GM18511 (cell line): ENCODE measurements around the gene PSMD13.

Experiments
- ATAC-seq: cut with Tn5 transposase; IDR thresholded peaks from one replicate; pipeline ENCODE4 v1.9.1; 2021; ENCODE audit warnings: mild to moderate bottlenecking, moderate library complexity; ENCODE audit not compliant: unreplicated experiment

PSMD13 gene

GRCh38 chr11:203945-204586 is 32.7 kb upstream of the PSMD13 start:
- ATAC-seq, result no peak

DNA sequence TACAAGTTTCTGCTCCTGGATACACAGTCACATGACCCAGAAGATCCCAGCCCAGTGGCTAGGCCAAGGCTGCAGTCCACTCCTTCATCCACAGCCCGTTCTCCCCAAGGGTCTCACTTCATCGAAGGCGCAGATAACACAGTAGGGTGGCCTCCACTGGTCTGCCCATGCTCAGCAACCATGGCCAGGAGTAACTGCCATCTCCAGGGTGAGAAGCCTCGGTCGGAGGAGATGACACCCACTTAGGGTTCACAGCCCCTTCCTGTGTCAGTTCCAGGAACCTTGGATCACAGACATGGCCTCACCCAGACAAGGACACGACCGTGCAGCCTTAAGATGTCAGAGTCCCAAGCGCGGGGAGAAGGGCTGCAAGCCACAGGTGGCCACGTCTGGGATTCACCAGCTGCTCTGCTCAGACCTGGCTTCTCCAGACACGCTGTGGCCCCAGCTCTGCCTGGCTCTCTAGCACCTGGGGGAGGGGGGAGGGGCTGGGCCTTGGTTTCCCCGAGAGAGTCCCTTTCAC is 32.1 kb upstream of the PSMD13 start:
- ATAC-seq, result no peak

GRCh38 chr11:205221-206001 is 31.4 kb upstream of the PSMD13 start:
- no peak for ATAC-seq

GRCh38 chr11:206002-206384 is 30.8 kb upstream of the PSMD13 start:
- ATAC-seq, result no peak

- ATAC-seq, result no peak
Observed at GRCh38 chr11:206526-207207, 30.1 kb upstream of the PSMD13 start.

GRCh38 chr11:207208-207862 is 29.4 kb upstream of the PSMD13 start, which contains the start of the genes BET1L and RIC8A:
Gene BET1L (minus strand): TSS chr11:207399. CDS start chr11:207321, 78 bp downstream.
Gene RIC8A (plus strand): TSS chr11:207708. CDS start chr11:208855, 1,147 bp downstream.
- ATAC-seq, result peak; percentile 80

DNA sequence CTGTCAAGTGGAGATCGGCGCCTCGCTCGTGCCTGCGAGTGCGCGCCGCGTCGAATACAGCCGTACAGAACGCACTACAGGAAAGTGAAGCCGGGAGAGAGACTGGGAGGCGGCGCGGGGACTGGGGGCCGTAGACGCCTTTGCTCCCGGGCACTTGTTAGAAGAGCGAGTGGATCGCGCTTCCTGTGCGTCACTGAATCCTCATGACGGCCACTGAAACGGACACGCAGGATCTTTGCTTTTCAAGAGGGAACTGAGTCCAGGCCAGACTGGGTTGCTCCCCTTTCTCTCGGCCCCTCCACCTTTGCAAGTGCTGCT is 29.0 kb upstream of the PSMD13 start:
- peak; percentile 13 for ATAC-seq

GRCh38 chr11:208181-208916 is 28.4 kb upstream of the PSMD13 start:
- ATAC-seq, result peak; percentile 43

DNA sequence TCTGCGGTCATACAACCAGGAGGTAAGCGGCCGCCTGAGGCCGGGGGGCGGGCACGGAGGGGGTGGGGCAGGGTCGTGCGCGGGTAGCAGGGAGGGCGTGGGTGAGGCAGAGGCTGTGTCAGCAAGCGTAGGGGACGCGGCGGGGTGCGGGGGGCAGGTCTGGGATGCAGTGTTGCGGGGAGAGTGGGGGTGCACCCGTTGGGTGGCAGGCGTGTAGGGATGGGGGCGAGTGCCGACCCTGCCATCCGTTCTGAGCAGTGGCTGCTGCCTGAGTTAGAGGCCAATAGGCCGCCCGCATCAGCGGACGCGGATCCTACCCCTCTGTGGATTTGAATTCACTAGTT is 27.9 kb upstream of the PSMD13 start:
- no peak for ATAC-seq

- no peak for ATAC-seq
Observed at GRCh38 chr11:209275-210121, 27.3 kb upstream of the PSMD13 start.

DNA sequence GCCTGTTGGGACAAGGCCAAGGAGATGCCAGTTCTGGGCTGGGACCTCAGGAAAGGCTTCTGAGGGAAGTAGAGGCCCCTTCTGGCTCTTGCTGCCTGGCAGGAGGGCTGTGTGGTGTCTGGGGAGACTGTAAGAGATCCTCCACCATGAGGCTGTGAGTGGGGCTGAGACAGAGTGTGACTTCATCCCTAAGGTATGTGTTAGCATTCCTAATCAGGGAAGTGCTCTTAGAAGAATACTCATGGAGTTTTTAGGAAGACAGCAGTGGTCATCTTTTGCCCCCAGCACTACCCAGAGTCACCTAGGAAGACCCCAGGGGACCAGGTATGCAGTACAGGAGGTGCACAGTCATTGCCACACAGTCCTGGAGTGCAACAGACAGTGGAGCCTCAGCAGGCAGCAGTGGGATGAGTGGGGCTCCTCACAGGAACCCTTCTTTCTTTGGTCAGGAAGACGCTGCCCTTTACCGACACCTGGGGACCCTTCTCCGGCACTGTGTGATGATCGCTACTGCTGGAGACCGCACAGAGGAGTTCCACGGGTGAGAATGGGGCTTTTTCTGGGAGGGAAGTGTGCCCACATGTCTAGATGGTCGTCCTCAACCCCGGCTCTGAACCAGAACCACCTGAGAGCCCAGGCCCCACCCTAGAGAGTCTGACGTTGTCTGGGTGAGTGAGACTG is 26.5 kb upstream of the PSMD13 start:
- ATAC-seq, result no peak

DNA sequence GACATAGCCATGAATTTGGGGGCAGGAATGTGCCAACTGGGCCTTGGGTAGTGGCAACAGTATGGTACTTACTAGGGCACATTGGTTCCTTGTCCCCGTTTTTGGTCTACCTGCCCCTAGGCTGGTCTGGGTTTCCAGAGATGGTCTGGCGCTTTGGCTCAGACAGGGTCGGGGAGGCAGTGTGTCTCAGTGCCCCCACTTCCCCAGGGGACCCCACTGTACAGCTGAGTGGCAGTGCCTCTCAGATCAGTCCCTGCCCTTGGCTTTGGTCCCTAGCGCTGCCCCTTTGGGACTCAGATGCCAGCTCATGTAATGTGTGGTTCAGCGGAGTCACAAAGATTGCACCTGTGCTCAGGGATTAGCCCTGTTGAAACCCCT is 26.0 kb upstream of the PSMD13 start:
- no peak for ATAC-seq

GRCh38 chr11:211295-211694 is 25.5 kb upstream of the PSMD13 start:
- no peak for ATAC-seq

- ATAC-seq, result no peak
Observed at GRCh38 chr11:211741-212140, 25.0 kb upstream of the PSMD13 start.

GRCh38 chr11:212150-213100 is 24.4 kb upstream of the PSMD13 start:
- no peak for ATAC-seq

GRCh38 chr11:213111-213510 is 23.7 kb upstream of the PSMD13 start:
- ATAC-seq, result no peak

DNA sequence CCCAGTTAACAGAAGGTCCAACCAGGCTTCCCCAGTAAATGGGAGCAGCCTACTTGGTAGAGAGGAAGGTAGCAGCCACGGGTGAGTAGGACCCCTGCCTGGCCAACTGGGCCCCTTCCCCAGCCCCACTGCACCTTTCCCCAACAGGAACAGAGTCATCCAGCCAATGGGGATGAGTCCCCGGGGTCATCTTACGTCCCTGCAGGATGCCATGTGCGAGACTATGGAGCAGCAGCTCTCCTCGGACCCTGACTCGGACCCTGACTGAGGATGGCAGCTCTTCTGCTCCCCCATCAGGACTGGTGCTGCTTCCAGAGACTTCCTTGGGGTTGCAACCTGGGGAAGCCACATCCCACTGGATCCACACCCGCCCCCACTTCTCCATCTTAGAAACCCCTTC is 22.7 kb upstream of the PSMD13 start:
- ATAC-seq, result no peak

- ATAC-seq, result no peak
Observed at GRCh38 chr11:215581-216037, 21.2 kb upstream of the PSMD13 start.
